ENCODE data around the gene SERPINB12. TPM values are rescaled to one million over a fixed set of nuclear protein-coding genes. Genes with fewer than 3 reads are reported as not detected.

The SERPINB12 gene
- total RNA-seq, 1 experiment from 2014 or later: not detected

DNA sequence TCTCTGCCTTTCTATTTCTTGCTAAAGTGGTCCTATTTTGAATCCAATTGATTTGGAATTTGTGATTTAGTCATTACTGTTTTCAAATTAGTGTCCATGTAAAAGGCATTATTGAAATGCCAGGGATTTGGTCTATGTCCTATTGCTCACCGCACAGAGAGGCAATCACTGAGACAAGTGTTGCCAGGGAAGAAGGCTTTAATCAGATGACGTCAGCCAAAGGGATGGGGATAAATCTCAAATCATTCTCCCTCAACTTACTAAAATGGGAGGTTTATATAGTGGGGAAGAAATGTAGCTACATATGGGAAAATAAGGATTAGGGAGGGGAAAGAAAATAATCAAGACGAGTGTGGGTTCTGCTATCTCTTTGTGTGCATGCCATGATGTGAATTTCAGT lies 9.6 kb downstream of the SERPINB12 start:
- no peaks in the 10 kb centered on the region for H3K79me2 ChIP-seq (ENCODE audit: low read depth)
- no peak for TF ChIP-seq CTCF (conservative IDR thresholded peaks at IDR 0.05)
- TF ChIP-seq EZH2 (IDR thresholded peaks at IDR 0.05; ENCODE audit: low read depth): no peak
- no peak overlapping the region for H3K27ac ChIP-seq
- no peak for DNase-seq
- peaks cover 20% of the 10 kb centered on the region for H3K4me1 ChIP-seq (replicated peaks; ENCODE audit: insufficient read depth)
- POLR2A ChIA-PET (ENCODE audit: unreplicated experiment): interaction anchor here (0.6 kb wide), 1 partner anchor 417 kb away, joined by 11 read pairs; no protein-coding TSS in a partner anchor
- peaks cover 14% of the 10 kb centered on the region for H3F3A ChIP-seq (ENCODE audit: insufficient read depth, low read depth)
- no peaks in the 10 kb centered on the region for H3K36me3 ChIP-seq (ENCODE audit: low read depth)
- H3K9me2 ChIP-seq (ENCODE audit: insufficient read depth): no peaks in the 10 kb centered on the region
- H3K9me3 ChIP-seq (ENCODE audit: insufficient read depth, low read depth): 0 out of 2 replicates have a peak, but pooled peaks cover 3% of the 10 kb centered on the region
- CTCF ChIA-PET: no interaction called here
- H3K4me3 ChIP-seq: no peak overlapping the region
- BruUV-seq (replicated peaks): no TSS peak
- no peak overlapping the region for H3K4me2 ChIP-seq
- H3K27me3 ChIP-seq (ENCODE audit: insufficient read depth, low read depth): no peaks in the 10 kb centered on the region
- intact Hi-C loops (cut with micrococcal nuclease; ENCODE audit: unreplicated experiment): no loop called here
- no peaks in the 10 kb centered on the region for H4K20me1 ChIP-seq (ENCODE audit: insufficient read depth)
- no peak overlapping the region for H2AFZ ChIP-seq

- DNase-seq: no peak
- intact Hi-C loops (cut with micrococcal nuclease; ENCODE audit: unreplicated experiment): no loop called here
- H3K79me2 ChIP-seq (ENCODE audit: low read depth): no peaks in the 10 kb centered on the region
- peaks cover 14% of the 10 kb centered on the region for H3F3A ChIP-seq (ENCODE audit: insufficient read depth, low read depth)
- no peak overlapping the region for H3K4me3 ChIP-seq
- no peaks in the 10 kb centered on the region for H3K9me2 ChIP-seq (ENCODE audit: insufficient read depth)
- H4K20me1 ChIP-seq (ENCODE audit: insufficient read depth): no peaks in the 10 kb centered on the region
- no peak overlapping the region for H2AFZ ChIP-seq
- ChIA-PET POLR2A (ENCODE audit: unreplicated experiment) (interaction anchor here (0.6 kb wide), 1 partner anchor 330 kb away, joined by 3 read pairs; no protein-coding TSS in a partner anchor), CTCF (interaction anchor here (0.5 to 1.5 kb wide), 3 partner anchors 34 to 296 kb away, joined by 3 read pairs; no protein-coding TSS in a partner anchor)
- H3K4me2 ChIP-seq: peak overlapping the region; percentile 48; the same call in 1 of the 2 replicates
- H3K9me3 ChIP-seq (ENCODE audit: insufficient read depth, low read depth): 0 out of 2 replicates have a peak, but pooled peaks cover 3% of the 10 kb centered on the region
- no TSS peak for BruUV-seq (replicated peaks)
- TF ChIP-seq EZH2 (IDR thresholded peaks at IDR 0.05; ENCODE audit: low read depth): no peak
- no peak for TF ChIP-seq CTCF (conservative IDR thresholded peaks at IDR 0.05)
- H3K4me1 ChIP-seq (replicated peaks; ENCODE audit: insufficient read depth): peaks cover 20% of the 10 kb centered on the region
- H3K27ac ChIP-seq: peak overlapping the region; percentile 57
- no peaks in the 10 kb centered on the region for H3K36me3 ChIP-seq (ENCODE audit: low read depth)
- no peaks in the 10 kb centered on the region for H3K27me3 ChIP-seq (ENCODE audit: insufficient read depth, low read depth)
Observed at GRCh38 chr18:63552581-63552980, 10.4 kb downstream of the SERPINB12 start.

DNA sequence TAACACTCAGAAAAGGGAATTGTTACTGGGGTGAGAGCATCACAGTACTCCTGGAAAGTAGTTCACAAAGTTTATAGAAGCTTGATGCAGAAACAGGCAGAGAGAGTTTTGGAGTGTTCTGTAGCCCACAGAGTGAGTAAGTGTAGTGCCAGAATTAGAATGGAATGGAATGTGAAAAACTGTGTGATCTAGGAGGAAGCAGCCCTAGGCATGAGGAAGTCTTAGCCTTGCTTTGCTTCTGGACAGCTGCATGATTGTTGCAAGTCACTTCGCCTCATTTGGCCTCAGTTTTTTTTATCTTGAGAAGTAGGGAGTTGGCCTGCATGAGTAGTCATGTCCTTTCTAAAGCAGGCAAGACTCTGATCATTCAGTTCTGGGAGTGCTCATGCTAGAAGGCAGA lies 10.9 kb downstream of the SERPINB12 start:
- H3K36me3 ChIP-seq (ENCODE audit: low read depth): no peaks in the 10 kb centered on the region
- TF ChIP-seq EZH2 (IDR thresholded peaks at IDR 0.05; ENCODE audit: low read depth) (no peak), CTCF (conservative IDR thresholded peaks at IDR 0.05) (no peak)
- H3F3A ChIP-seq (ENCODE audit: insufficient read depth, low read depth): peaks cover 14% of the 10 kb centered on the region
- no TSS peak for BruUV-seq (replicated peaks)
- H3K9me2 ChIP-seq (ENCODE audit: insufficient read depth): no peaks in the 10 kb centered on the region
- intact Hi-C loops (cut with micrococcal nuclease; ENCODE audit: unreplicated experiment): no loop called here
- CTCF ChIA-PET: interaction anchor here (0.6 to 1.5 kb wide), 3 partner anchors 35 to 296 kb away, joined by 3 read pairs; no protein-coding TSS in a partner anchor
- H3K27me3 ChIP-seq (ENCODE audit: insufficient read depth, low read depth): no peaks in the 10 kb centered on the region
- H3K4me1 ChIP-seq (replicated peaks; ENCODE audit: insufficient read depth): peaks cover 20% of the 10 kb centered on the region
- peak; percentile 50 to 92 for DNase-seq
- no peaks in the 10 kb centered on the region for H4K20me1 ChIP-seq (ENCODE audit: insufficient read depth)
- no peaks in the 10 kb centered on the region for H3K79me2 ChIP-seq (ENCODE audit: low read depth)
- H3K4me3 ChIP-seq: no peak overlapping the region
- peak overlapping the region; percentile 57 for H3K27ac ChIP-seq
- no peak overlapping the region for H2AFZ ChIP-seq
- POLR2A ChIA-PET (ENCODE audit: unreplicated experiment): interaction anchor here (0.6 kb wide), 1 partner anchor 330 kb away, joined by 3 read pairs; no protein-coding TSS in a partner anchor
- H3K4me2 ChIP-seq: peak overlapping the region; percentile 48
- 0 out of 2 replicates have a peak, but pooled peaks cover 3% of the 10 kb centered on the region for H3K9me3 ChIP-seq (ENCODE audit: insufficient read depth, low read depth)

Measured in PC-9 (cell line).